ENCODE results near the gene UBL4A.

Gene UBL4A

GRCh38 chrX:154486396-154487207 is at the start of gene UBL4A:
Gene UBL4A (minus strand): TSS chrX:154486615. CDS start chrX:154486584, 31 bp downstream.
- H3K4me3 ChIP-seq (ENCODE audit: low read length): peak within 1 kb of the TSS; percentile 72
- no peak for TF ChIP-seq ZNF274 (IDR thresholded peaks at IDR 0.05; ENCODE audit: low read depth, low read length)

GRCh38 chrX:154535892-154536291 is 49.5 kb upstream of the UBL4A start:
- TF ChIP-seq ZNF274 (IDR thresholded peaks at IDR 0.05; ENCODE audit: low read depth, low read length): no peak
- no peak overlapping the region for H3K4me3 ChIP-seq (ENCODE audit: low read length)

GRCh38 chrX:154534526-154535322 is 48.3 kb upstream of the UBL4A start:
- H3K4me3 ChIP-seq (ENCODE audit: low read length): no peak overlapping the region
- no peak for TF ChIP-seq ZNF274 (IDR thresholded peaks at IDR 0.05; ENCODE audit: low read depth, low read length)

- no peak for TF ChIP-seq ZNF274 (IDR thresholded peaks at IDR 0.05; ENCODE audit: low read depth, low read length)
- no peak overlapping the region for H3K4me3 ChIP-seq (ENCODE audit: low read length)
These were observed 46.3 kb upstream of the UBL4A start for GRCh38 chrX:154532690-154533089.

- no peak for TF ChIP-seq ZNF274 (IDR thresholded peaks at IDR 0.05; ENCODE audit: low read depth, low read length)
- H3K4me3 ChIP-seq (ENCODE audit: low read length): no peak overlapping the region
These were observed 45.2 kb upstream of the UBL4A start for GRCh38 chrX:154531626-154532025.

GRCh38 chrX:154530286-154530685 is 43.9 kb upstream of the UBL4A start:
- no peak for TF ChIP-seq ZNF274 (IDR thresholded peaks at IDR 0.05; ENCODE audit: low read depth, low read length)
- H3K4me3 ChIP-seq (ENCODE audit: low read length): no peak overlapping the region

GRCh38 chrX:154529206-154529612 is 42.8 kb upstream of the UBL4A start:
- no peak for TF ChIP-seq ZNF274 (IDR thresholded peaks at IDR 0.05; ENCODE audit: low read depth, low read length)
- no peak overlapping the region for H3K4me3 ChIP-seq (ENCODE audit: low read length)

- no peak overlapping the region for H3K4me3 ChIP-seq (ENCODE audit: low read length)
- no peak for TF ChIP-seq ZNF274 (IDR thresholded peaks at IDR 0.05; ENCODE audit: low read depth, low read length)
These were observed 40.7 kb upstream of the UBL4A start for GRCh38 chrX:154526901-154527675.

GRCh38 chrX:154525606-154526490 is 39.4 kb upstream of the UBL4A start:
- no peak for TF ChIP-seq ZNF274 (IDR thresholded peaks at IDR 0.05; ENCODE audit: low read depth, low read length)

GRCh38 chrX:154519389-154519788 is 33.0 kb upstream of the UBL4A start:
- no peak for TF ChIP-seq ZNF274 (IDR thresholded peaks at IDR 0.05; ENCODE audit: low read depth, low read length)
- H3K4me3 ChIP-seq (ENCODE audit: low read length): no peak overlapping the region

More at GRCh38 chrX:154525606-154526490, 39.4 kb upstream of the UBL4A start:
- no peak overlapping the region for H3K4me3 ChIP-seq (ENCODE audit: low read length)

- TF ChIP-seq ZNF274 (IDR thresholded peaks at IDR 0.05; ENCODE audit: low read depth, low read length): no peak
- no peak overlapping the region for H3K4me3 ChIP-seq (ENCODE audit: low read length)
These were observed 30.8 kb upstream of the UBL4A start for GRCh38 chrX:154517101-154517781.

- TF ChIP-seq ZNF274 (IDR thresholded peaks at IDR 0.05; ENCODE audit: low read depth, low read length): no peak
- peak overlapping the region; percentile 54; the same call in 1 of the 2 replicates for H3K4me3 ChIP-seq (ENCODE audit: low read length)
These were observed 30.3 kb upstream of the UBL4A start for GRCh38 chrX:154516656-154517100.

All from GM08714 (cell line).